Measurements from ENCODE around the gene GJA3. TPM values are rescaled to one million over a fixed set of nuclear protein-coding genes. Genes with fewer than 3 reads are reported as not detected.

Gene GJA3
- total and polyA plus RNA-seq, 11 donors: 5.4 to 30.5 (median 16.5) TPM

DNA sequence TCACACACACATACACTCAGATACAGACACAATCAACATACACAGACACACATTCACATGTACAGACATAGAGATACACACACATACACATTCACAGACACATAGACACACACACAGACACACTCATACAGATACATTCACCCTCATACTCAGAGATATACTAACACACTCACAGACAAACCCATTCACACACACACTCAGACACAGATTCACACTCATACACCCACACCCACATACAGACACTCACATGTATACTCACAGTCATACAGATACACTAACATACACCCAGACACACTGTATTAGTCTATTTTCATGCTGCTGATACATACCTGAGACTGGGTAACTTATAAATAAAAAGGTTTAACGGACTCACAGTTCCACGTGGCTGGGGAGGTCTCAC lies 30.8 kb downstream of the GJA3 start:
- intact Hi-C loops (cut with DNase I): no loop called here
- H3K27ac ChIP-seq: no peak overlapping the region
- no peaks in the 10 kb centered on the region for H3K9me3 ChIP-seq
- H3K4me1 ChIP-seq: peaks cover 0 to 45% (median 22%) of the 10 kb centered on the region in 12 donors
- no peak overlapping the region for H3K4me3 ChIP-seq
- DNase-seq: no peak
- peaks cover 0 to 24% (median 8%) of the 10 kb centered on the region in 9 donors for H3K27me3 ChIP-seq
- H3K36me3 ChIP-seq: no peaks in the 10 kb centered on the region
- ATAC-seq: no peak
- 70 to 78% (median 73%) methylated on average over 2 of the region's 2 CpGs for WGBS, 4 donors
- no peak for TF ChIP-seq POLR2A (IDR thresholded peaks at IDR 0.05)

DNA sequence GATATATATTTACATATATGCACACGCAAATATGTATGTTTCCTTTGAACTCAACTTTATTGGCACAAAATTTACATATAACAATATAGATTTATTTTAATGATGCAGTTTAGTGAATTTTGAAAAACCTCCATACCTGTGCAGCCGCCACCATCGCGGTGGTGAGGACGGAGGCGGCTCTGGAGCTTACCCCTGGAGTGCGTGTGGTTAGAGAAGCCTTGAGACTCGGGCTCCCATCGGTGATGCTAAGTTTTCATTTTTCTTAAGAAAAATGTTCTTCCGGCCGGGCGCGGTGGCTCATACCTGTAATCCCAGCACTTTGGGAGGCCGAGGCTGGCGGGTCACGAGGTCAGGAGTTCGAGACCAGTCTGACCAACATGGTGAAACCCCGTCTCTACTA lies 31.8 kb downstream of the GJA3 start:
- H3K36me3 ChIP-seq: no peaks in the 10 kb centered on the region
- H3K4me3 ChIP-seq: peak overlapping the region in 2 of 12 donors; percentile 70 to 76
- ATAC-seq (no peak), DNase-seq (no peak)
- peaks cover 0 to 47% (median 23%) of the 10 kb centered on the region in 12 donors for H3K4me1 ChIP-seq
- 82 to 85% (median 83%) methylated on average over 18 of the region's 18 CpGs for WGBS, 4 donors
- peak overlapping the region in 5 of 12 donors; percentile 94 to 98 (median 95) for H3K27ac ChIP-seq
- no peaks in the 10 kb centered on the region for H3K9me3 ChIP-seq
- intact Hi-C loops (cut with DNase I): loop anchor here in 6 of 10 donors (5.0 kb wide), 1 partner anchor 33 kb away; the partner anchor contains the start of gene GJA3 (in 6 of the 6)
- TF ChIP-seq, protein P1, sequence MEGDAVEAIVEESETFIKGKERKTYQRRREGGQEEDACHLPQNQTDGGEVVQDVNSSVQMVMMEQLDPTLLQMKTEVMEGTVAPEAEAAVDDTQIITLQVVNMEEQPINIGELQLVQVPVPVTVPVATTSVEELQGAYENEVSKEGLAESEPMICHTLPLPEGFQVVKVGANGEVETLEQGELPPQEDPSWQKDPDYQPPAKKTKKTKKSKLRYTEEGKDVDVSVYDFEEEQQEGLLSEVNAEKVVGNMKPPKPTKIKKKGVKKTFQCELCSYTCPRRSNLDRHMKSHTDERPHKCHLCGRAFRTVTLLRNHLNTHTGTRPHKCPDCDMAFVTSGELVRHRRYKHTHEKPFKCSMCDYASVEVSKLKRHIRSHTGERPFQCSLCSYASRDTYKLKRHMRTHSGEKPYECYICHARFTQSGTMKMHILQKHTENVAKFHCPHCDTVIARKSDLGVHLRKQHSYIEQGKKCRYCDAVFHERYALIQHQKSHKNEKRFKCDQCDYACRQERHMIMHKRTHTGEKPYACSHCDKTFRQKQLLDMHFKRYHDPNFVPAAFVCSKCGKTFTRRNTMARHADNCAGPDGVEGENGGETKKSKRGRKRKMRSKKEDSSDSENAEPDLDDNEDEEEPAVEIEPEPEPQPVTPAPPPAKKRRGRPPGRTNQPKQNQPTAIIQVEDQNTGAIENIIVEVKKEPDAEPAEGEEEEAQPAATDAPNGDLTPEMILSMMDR (IDR thresholded peaks at IDR 0.05): no peak
- TF ChIP-seq POLR2A (IDR thresholded peaks at IDR 0.05): no peak
- H3K27me3 ChIP-seq: peaks cover 0 to 22% (median 8%) of the 10 kb centered on the region in 9 donors

DNA sequence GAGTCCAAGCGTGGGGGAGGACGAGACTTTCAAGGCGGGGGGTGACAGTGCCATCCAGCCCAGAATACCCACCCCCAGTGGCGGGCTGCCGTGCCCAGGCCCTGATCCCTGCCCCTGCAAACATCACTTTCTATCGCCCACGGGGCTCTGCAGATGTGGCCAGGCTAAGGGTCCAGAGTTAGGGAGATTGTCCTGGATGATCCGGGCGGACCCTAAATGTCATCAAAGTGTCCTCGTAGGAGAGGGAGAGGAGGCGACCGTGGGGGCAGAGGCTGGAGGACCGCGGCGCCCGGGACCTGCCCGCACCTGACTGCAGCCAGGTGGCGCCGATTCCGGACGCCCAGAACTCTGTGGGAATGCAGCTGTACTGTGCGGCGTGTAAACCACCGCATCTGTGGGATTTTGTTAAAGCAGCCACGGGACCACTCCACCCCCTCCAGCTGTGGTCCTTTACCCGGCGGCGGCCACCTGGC lies 32.4 kb downstream of the GJA3 start:
- Histone ChIP-seq H3K27ac (peak overlapping the region; percentile 54 to 98 (median 94)), H3K36me3 (no peaks in the 10 kb centered on the region), H3K4me3 (peak overlapping the region; percentile 41 to 76 (median 64)), H3K9me3 (no peaks in the 10 kb centered on the region), H3K27me3 (peaks cover 0 to 21% (median 8%) of the 10 kb centered on the region in 9 donors), H3K4me1 (peaks cover 0 to 47% (median 24%) of the 10 kb centered on the region in 12 donors)
- DNase-seq: no peak
- peak in 1 of 4 donors; percentile 11 for ATAC-seq
- no peak for TF ChIP-seq POLR2A (IDR thresholded peaks at IDR 0.05)
- TF ChIP-seq, protein P1 (IDR thresholded peaks at IDR 0.05): peak in 9 of 12 donors; percentile 9 to 49 (median 21)
- intact Hi-C loops (cut with DNase I): loop anchor here in 6 of 10 donors (5.0 kb wide), 1 partner anchor 34 kb away; the partner anchor contains the start of gene GJA3 (in 6 of the 6)
- 11 to 40% (median 14%) methylated on average over 16 to 28 of the region's 28 CpGs for WGBS, 4 donors

DNA sequence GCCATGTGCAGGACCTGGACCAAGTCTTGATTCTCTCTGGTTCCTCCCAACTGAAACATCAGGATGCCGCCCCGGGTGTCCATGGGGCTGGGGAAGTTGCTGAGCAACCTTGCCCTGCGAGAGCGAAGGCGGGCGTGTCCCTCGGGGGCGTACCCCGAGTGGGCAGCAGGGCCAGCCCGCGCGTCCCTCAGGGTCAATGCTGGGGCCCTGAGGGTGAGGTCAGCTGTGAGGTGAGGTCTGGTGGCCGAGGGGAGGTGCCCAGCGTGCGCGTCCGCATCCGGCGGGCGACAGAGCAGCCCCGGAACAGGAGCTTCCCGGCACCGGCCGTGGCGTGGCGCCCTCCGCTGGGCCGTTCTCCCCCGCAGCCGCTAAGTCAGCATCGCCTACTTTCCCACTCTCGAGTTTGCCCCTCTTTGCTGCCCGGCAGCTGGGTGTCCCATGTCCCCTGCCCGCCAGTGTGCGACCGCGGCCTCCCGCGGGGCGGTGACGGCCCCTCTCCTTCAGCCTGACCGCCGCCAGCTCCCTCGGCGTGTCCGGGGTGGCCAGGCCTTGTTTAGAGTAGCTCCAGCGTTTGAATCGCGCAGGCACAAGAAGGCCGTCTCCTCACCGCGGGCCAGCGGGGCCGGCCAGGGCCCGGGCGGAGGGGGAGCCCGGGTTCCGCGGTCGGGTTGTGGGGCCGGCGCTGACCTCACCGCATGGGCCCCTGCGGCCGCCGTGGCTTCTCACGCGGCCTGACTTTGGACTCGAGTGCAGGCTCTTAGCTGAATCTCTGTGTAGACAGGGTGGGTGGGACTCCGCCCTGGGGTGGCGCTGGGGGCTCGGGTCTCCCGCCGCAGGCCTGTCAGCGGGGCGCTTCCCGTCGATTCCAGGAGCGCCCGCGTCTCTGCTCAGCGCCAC lies 33.0 kb downstream of the GJA3 start:
- H3K9me3 ChIP-seq: no peaks in the 10 kb centered on the region
- ATAC-seq (peak; percentile 43 to 85 (median 83)), DNase-seq (peak; percentile 77 to 88 (median 82))
- peaks cover 0 to 21% (median 8%) of the 10 kb centered on the region in 9 donors for H3K27me3 ChIP-seq
- peaks cover 0 to 49% (median 24%) of the 10 kb centered on the region in 12 donors for H3K4me1 ChIP-seq
- peak in 1 of 2 donors; percentile 25 for TF ChIP-seq POLR2A (IDR thresholded peaks at IDR 0.05)
- TF ChIP-seq, protein P1 (IDR thresholded peaks at IDR 0.05): peak; percentile 26 to 66 (median 46)
- intact Hi-C loops (cut with DNase I): loop anchor here in 8 of 10 donors (1.0 to 5.0 kb wide), 3 partner anchors 32 to 34 kb away; partner anchors contain the start of gene GJA3 (in 7 of the 8)
- H3K4me3 ChIP-seq: peak overlapping the region; percentile 41 to 76 (median 64)
- no peaks in the 10 kb centered on the region for H3K36me3 ChIP-seq
- 2% methylated on average over 29 to 82 of the region's 82 CpGs for WGBS, 4 donors
- H3K27ac ChIP-seq: peak overlapping the region; percentile 54 to 98 (median 94)
